ENCODE data around the gene WNT3A.

WNT3A gene

GRCh38 chr1:228110556-228110955 lies 103.8 kb downstream of the WNT3A start:
- no peaks in the 10 kb centered on the region for H3K27me3 ChIP-seq
- no peak for TF ChIP-seq CTCF (IDR thresholded peaks at IDR 0.05; ENCODE audit: low read depth, low read length)
- no peak overlapping the region for H3K4me3 ChIP-seq (ENCODE audit: low read depth, low read length)
- peaks cover 14% of the 10 kb centered on the region for H3K36me3 ChIP-seq
- DNase-seq: no peak
- no peaks in the 10 kb centered on the region for H3K9me3 ChIP-seq
- no peaks in the 10 kb centered on the region for H3K4me1 ChIP-seq
